SK-N-DZ (cell line): ENCODE data around the gene EFEMP2.

Experiments used
- DNase-seq: peaks from one replicate; pipeline ENCODE4 v3.0.0-alpha.2; 2015; ENCODE audit warnings: low spot score

EFEMP2 gene

GRCh38 chr11:65866509-65867283 lies 5.9 kb downstream of the EFEMP2 start:
- DNase-seq = no peak

- no peak for DNase-seq
Observed at GRCh38 chr11:65865550-65866172, 6.9 kb downstream of the EFEMP2 start.

- no peak for DNase-seq
Observed at GRCh38 chr11:65864706-65865471, 7.7 kb downstream of the EFEMP2 start.

- DNase-seq = no peak
Observed at GRCh38 chr11:65863889-65864705, 8.5 kb downstream of the EFEMP2 start.

GRCh38 chr11:65862941-65863888 lies 9.4 kb downstream of the EFEMP2 start:
- DNase-seq = no peak

GRCh38 chr11:65862191-65862735 lies 10.3 kb downstream of the EFEMP2 start:
- no peak for DNase-seq

- no peak for DNase-seq
Observed at GRCh38 chr11:65861533-65862183, 10.9 kb downstream of the EFEMP2 start.

- no peak for DNase-seq
Observed at GRCh38 chr11:65861165-65861505, 11.5 kb downstream of the EFEMP2 start.

GRCh38 chr11:65860278-65861164 lies 12.1 kb downstream of the EFEMP2 start, which contains the start of gene MUS81:
MUS81 (plus strand) TSS chr11:65860433; CDS start chr11:65860754, 321 bp downstream.
- peak; percentile 98 for DNase-seq

- no peak for DNase-seq
Observed at GRCh38 chr11:65859812-65860277, 12.8 kb downstream of the EFEMP2 start.

- peak; percentile 100 for DNase-seq
Observed at GRCh38 chr11:65859095-65859811, 13.3 kb downstream of the EFEMP2 start.

- DNase-seq = no peak
Observed at GRCh38 chr11:65858681-65859087, 13.9 kb downstream of the EFEMP2 start.

- peak; percentile 96 for DNase-seq
Observed at GRCh38 chr11:65857853-65858680, 14.5 kb downstream of the EFEMP2 start, which contains the start of gene CFL1. CFL1 (minus strand) TSS chr11:65858180; CDS start chr11:65858099, 81 bp downstream.

- no peak for DNase-seq
Observed at GRCh38 chr11:65857500-65857852, 15.1 kb downstream of the EFEMP2 start.

GRCh38 chr11:65856689-65857499 lies 15.7 kb downstream of the EFEMP2 start:
- peak; percentile 74 for DNase-seq

GRCh38 chr11:65855927-65856363 lies 16.7 kb downstream of the EFEMP2 start:
- DNase-seq = peak; percentile 9
